GM23248 (cell line): ENCODE data around the gene CLEC16A.

Experiments
- EZH2 ChIP-seq: fragments of 200-600 bp; sonication (generic); IDR thresholded peaks from 2 replicates; pipeline ENCODE4 v1.6.1; 2018; ENCODE audit warnings: antibody characterized with exemption, mild to moderate bottlenecking; ENCODE audit not compliant: insufficient read depth, poor library complexity, severe bottlenecking
- EZH2phosphoT487 ChIP-seq: fragments of 200-600 bp; sonication (generic); IDR thresholded peaks from 2 replicates; pipeline ENCODE4 v1.6.1; 2018; ENCODE audit warnings: antibody characterized with exemption, moderate library complexity, mild to moderate bottlenecking, low read depth; ENCODE audit not compliant: insufficient read depth

DNA sequence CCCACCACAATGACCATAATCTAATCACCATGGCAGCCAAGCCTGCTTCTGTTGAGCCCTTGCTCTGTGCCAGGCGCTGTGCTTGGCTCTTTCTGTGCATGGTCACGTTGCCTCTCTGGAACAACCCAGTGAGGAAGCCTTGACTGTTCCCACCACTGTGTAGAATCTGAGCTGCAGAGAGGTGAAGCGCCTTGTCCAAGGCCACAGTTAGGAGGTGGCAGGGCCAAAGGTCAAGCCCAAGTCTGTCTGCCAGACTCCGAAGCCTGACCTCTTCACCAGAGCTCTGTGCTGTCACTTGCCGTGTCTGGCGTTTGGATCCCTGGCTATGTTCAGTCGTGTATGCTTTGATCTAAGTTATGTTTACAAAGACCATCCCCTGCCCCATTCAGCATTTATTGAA is 10.5 kb downstream of the CLEC16A start:
- TF ChIP-seq EZH2phosphoT487 (no peak), EZH2 (no peak)
